H1 (cell line): ENCODE measurements around the gene EIPR1.

ENCODE experiments used
- CBX5 ChIP-seq: fragments of 300-800, 300-1000 bp; sonication (generic); IDR thresholded peaks from 2 replicates; pipeline ENCODE4 v1.7.1; 2016; ENCODE audit warnings: antibody characterized with exemption, low read length, low read depth
- CHD2 ChIP-seq: IDR thresholded peaks from 2 replicates; pipeline ENCODE4 v1.6.1; 2012; ENCODE audit warnings: low read length, improper control_type of control experiment
- CTCF ChIP-seq, 3 experiments: IDR thresholded peaks; 1 replicate in 2 of 3; 2 replicates in 1 of 3; pipeline versions ENCODE4 v1.5.1 to v1.6.1; 2011; ENCODE audit warnings: low read length in 3 of 3, mild to moderate bottlenecking in 3 of 3, inconsistent platforms in 2 of 3, low read depth in 1 of 3, moderate library complexity in 1 of 3; ENCODE audit not compliant: insufficient read depth in 1 of 3; ENCODE audit errors: control extremely low read depth in 1 of 3
- EZH2 ChIP-seq: fragments of 200-600 bp; sonication (generic); IDR thresholded peaks from 2 replicates; pipeline ENCODE4 v1.7.1; 2012; ENCODE audit warnings: low read depth, mild to moderate bottlenecking, moderate library complexity, low read length, inconsistent platforms; ENCODE audit not compliant: severe bottlenecking
- GABPA ChIP-seq: IDR thresholded peaks from 2 replicates; pipeline ENCODE4 v1.6.1; 2011; ENCODE audit warnings: mild to moderate bottlenecking, low read length, moderate library complexity, borderline replicate concordance; ENCODE audit not compliant: insufficient read depth
- HDAC6 ChIP-seq: IDR thresholded peaks from one replicate; pipeline ENCODE4 v1.7.1; 2012; ENCODE audit warnings: low read depth, mild to moderate bottlenecking, inconsistent platforms, low read length, moderate library complexity
- MAX ChIP-seq: IDR thresholded peaks from 2 replicates; pipeline ENCODE4 v1.6.1; 2012; ENCODE audit warnings: inconsistent platforms
- POLR2A ChIP-seq, 2 experiments: IDR thresholded peaks; 1 replicate in 1 of 2; 2 replicates in 1 of 2; pipeline ENCODE4 v1.6.1; 2011; ENCODE audit warnings: low read depth in 2 of 2, low read length in 2 of 2, mild to moderate bottlenecking in 2 of 2; ENCODE audit errors: control extremely low read depth in 1 of 2
- POLR2AphosphoS5 ChIP-seq: IDR thresholded peaks from 2 replicates; pipeline ENCODE4 v1.6.1; 2011; ENCODE audit warnings: low read depth, low read length
- TEAD4 ChIP-seq: IDR thresholded peaks from 2 replicates; pipeline ENCODE4 v1.6.1; 2012; ENCODE audit warnings: low read depth, low read length, inconsistent platforms, mixed read lengths
- YY1 ChIP-seq: IDR thresholded peaks from 2 replicates; pipeline ENCODE4 v1.6.1; 2011; ENCODE audit warnings: low read depth, mild to moderate bottlenecking, low read length

GRCh38 chr2:3147651-3148530, 229.7 kb downstream of the EIPR1 start:
- TF ChIP-seq TEAD4 (no peak), YY1 (no peak), HDAC6 (no peak), CTCF (IDR thresholded peaks at IDR 0.05; ENCODE audit: control extremely low read depth in 1 of 3, insufficient read depth in 1 of 3, low read depth in 1 of 3, low read length in 3 of 3) (no peak), CBX5 (no peak), EZH2 (no peak), CHD2 (no peak), GABPA (no peak), POLR2A (IDR thresholded peaks at IDR 0.05; ENCODE audit: control extremely low read depth in 1 of 2, low read depth in 2 of 2, low read length in 2 of 2) (no peak), POLR2AphosphoS5 (no peak), MAX (no peak)
